Mononuclear cell (primary cell): ENCODE data around the gene CALHM3. TPM values are rescaled to one million over a fixed set of nuclear protein-coding genes. Genes with fewer than 3 reads are reported as not detected.
"Not testable (repeated sequence)": the region's sequence is repeated elsewhere in the genome, so short reads cannot be mapped to it uniquely, and the experiment has no call there.

Experiments
- H3K27me3 ChIP-seq: 2 replicates; pipeline ENCODE4 v1.6.0; 2011; ENCODE audit warnings: low read length, control low read depth; ENCODE audit not compliant: insufficient read depth
- H3K4me1 ChIP-seq: 2 replicates; pipeline ENCODE4 v1.5.1; 2011; ENCODE audit warnings: mild to moderate bottlenecking, low read length, control low read depth; ENCODE audit not compliant: insufficient read depth
- H3K4me3 ChIP-seq: 2 replicates; pipeline ENCODE4 v1.5.1; 2011; ENCODE audit warnings: mild to moderate bottlenecking, low read length, moderate library complexity
- H3K9me3 ChIP-seq: 2 replicates; pipeline ENCODE4 v1.5.1; 2011; ENCODE audit warnings: low read depth, mild to moderate bottlenecking, control low read depth, low read length
- total RNA-seq: library from RNA; depleted of rRNA; stranded (reverse); fragments of >200 nt; gene quantifications from one replicate; pipeline ENCODE4 v1.2.3, GENCODE V29; 2012

CALHM3 gene
- total RNA-seq, 1 donor: not detected

GRCh38 chr10:103507235-103508191, 28.5 kb upstream of the CALHM3 start:
- Histone ChIP-seq H3K9me3 (no peaks in the 10 kb centered on the region), H3K4me1 (peaks cover 6% of the 10 kb centered on the region), H3K4me3 (no peak overlapping the region), H3K27me3 (no peaks in the 10 kb centered on the region)

DNA sequence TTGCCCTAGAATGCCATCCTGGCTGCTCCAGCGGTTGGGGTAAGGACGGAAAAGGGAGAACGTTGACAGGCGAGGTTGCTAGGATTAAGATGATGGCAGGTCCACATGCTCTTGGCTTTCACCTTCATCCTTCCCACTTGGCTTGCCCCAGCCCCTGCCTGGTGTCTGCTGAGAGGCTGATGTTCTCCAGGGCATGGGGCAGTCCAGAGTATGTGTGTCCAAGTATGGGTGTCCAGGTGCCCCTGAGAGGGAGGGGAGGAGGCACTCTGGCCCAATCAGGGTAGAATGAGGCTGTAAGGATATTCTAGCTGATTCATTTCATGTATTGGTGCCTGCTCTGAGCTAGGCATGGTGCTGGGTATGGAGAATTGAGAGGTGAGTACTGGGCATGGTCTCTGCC, 27.0 kb upstream of the CALHM3 start:
- Histone ChIP-seq H3K4me3 (no peak overlapping the region), H3K27me3 (no peaks in the 10 kb centered on the region), H3K4me1 (peaks cover 6% of the 10 kb centered on the region), H3K9me3 (no peaks in the 10 kb centered on the region)

DNA sequence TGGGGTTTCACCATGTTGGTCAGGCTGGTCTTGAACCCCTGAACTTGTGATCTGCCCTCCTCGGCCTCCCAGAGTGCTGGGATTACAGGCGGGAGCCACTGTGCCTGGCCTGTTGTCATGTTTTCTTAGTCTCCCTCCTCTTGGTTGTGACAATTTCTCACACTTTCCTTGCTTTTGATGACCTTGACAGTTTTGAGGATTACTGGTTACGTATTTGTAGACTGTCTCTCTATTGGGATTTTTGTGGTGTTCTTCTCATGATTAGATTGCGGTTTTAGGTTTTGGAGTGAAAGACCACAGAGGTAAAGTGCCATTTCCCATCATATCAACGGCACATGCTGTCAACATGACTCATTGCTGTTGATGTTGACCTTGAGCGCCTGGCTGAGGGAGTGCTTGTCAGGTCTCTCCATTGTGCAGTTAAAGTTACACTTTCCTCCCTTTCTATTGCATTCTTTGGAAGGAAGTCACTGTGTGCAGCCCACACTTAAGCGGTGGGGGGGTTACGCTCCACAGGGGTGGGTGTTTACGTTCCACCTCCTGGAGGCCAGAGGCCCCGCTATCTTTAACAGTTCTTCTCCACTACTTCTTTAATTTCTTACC, 25.2 kb upstream of the CALHM3 start:
- peaks cover 6% of the 10 kb centered on the region for H3K4me1 ChIP-seq
- H3K4me3 ChIP-seq: no peak overlapping the region
- no peaks in the 10 kb centered on the region for H3K9me3 ChIP-seq
- no peaks in the 10 kb centered on the region for H3K27me3 ChIP-seq

- H3K27me3 ChIP-seq, H3K4me1 ChIP-seq, H3K4me3 ChIP-seq, H3K9me3 ChIP-seq: not testable (repeated sequence)
These were observed 24.7 kb upstream of the CALHM3 start for GRCh38 chr10:103503777-103504176.

DNA sequence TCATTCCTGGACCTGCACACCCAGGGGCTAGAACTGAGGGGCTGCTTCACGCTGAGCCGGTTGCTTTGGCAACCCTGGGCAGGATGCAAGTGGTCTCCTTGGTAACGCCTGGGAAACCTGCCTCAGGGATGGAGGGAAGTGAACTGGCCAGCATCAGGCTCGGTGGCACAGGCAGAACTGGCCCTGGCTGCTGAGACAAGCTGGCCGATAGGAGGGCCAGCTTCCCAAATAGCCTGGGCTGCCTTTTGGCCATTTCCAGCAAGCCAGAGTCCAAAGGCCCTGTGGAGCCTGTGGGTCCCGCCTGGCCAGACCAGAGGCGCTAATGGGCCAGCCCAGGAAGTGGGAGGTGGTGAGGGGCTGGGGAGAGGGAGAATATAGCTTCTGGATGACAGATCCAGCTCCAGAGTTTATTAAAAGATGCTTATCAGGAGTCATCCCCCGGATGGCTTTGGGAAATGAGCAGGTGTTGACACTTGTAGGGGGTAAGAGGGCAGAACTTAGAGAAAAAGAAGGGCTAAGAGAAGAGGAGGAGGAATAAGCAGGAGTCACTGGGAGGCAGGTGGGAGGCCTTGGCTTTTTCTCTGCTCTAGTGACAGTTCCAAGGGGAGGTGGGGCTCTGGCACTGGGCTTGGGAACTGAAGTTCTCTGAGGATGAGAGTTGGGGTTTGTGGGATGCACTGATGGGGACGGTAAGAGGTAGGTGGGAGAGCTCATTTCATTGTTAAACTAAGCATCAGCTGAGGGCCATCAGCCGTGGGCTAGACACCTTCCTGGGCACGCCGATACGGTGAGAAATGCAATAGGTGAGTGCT, 24.0 kb upstream of the CALHM3 start:
- no peaks in the 10 kb centered on the region for H3K27me3 ChIP-seq
- H3K4me3 ChIP-seq: no peak overlapping the region
- H3K4me1 ChIP-seq: peaks cover 6% of the 10 kb centered on the region
- no peaks in the 10 kb centered on the region for H3K9me3 ChIP-seq

DNA sequence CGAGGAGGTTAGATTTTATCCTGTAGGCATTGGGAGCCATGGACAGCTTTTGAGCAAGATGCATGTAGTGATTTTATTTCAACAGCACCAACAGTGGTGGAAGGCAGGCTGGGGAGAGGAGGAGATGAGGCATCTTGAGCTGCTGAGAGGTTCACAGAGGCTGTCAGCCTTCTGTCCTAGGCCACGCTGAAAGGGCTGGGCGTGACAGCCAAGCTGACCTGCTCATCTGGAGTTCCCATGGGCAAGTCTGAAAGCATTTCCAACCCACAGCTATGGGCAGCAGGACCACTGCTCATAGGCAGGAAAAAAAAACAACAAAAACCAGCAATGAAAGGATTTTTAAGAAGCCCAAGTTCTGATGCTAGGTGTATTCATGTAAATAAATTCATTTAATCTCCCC, 22.1 kb upstream of the CALHM3 start:
- H3K9me3 ChIP-seq: no peaks in the 10 kb centered on the region
- H3K4me3 ChIP-seq: no peak overlapping the region
- peaks cover 8% of the 10 kb centered on the region for H3K27me3 ChIP-seq
- peaks cover 6% of the 10 kb centered on the region for H3K4me1 ChIP-seq

GRCh38 chr10:103500481-103500880, 21.4 kb upstream of the CALHM3 start:
- H3K27me3 ChIP-seq: peaks cover 12% of the 10 kb centered on the region
- H3K4me3 ChIP-seq: no peak overlapping the region
- H3K9me3 ChIP-seq: no peaks in the 10 kb centered on the region
- H3K4me1 ChIP-seq: peaks cover 6% of the 10 kb centered on the region

DNA sequence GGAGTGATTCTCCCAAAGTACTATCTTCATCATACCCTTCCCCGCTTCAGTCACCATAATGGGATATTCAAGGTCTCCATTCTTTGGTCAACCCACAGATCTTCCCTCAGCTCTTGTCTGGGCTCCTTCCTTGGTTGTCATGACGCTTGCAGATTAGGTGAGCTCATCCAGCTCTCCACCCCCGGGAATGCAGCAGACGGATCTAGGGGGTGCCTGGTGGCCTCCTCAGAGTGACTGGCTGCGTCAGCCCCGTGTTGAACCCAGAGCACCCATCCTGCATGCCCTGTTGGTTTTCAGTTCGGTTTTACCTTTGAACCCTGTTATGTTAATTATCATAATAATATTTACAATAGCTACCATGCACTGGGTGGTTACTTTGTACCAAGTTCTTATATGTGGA, 20.8 kb upstream of the CALHM3 start:
- H3K9me3 ChIP-seq: no peaks in the 10 kb centered on the region
- H3K4me3 ChIP-seq: no peak overlapping the region
- H3K27me3 ChIP-seq: peaks cover 18% of the 10 kb centered on the region
- H3K4me1 ChIP-seq: peaks cover 6% of the 10 kb centered on the region

DNA sequence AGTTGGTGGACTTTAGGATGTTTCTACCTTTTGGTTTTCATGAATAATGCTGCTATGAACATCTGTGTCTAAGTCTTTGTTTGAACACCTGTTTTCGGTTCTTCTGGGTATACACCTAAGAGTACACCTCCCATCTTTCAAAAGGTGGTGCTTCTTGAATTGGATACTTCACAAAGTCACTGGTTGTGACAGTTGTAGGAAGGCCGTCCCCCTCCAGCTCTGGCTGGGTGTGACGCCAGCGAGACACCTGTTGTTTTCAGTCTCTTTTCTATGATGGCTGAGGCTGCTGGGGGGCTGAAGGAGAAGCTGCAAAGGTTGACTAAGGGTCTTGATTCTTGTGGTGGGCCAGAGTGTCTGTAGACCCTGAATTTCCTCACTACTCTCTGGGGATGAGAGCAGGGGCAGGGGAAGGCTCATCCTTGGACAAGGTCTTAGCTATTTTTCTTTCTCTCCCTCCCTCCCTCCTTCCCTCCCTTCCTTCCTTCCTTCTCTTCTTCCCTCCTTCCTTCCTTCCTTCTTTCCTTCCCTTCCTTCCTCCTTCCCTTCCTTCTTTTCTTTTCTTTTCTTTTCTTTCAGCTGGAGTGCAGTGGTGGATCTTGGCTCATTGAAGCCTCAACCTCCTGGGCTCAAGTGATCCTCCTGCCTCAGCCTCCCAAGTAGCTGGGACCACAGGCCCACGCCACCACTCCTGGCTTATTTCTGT, 20.0 kb upstream of the CALHM3 start:
- H3K27me3 ChIP-seq: peaks cover 26% of the 10 kb centered on the region
- no peaks in the 10 kb centered on the region for H3K9me3 ChIP-seq
- peaks cover 6% of the 10 kb centered on the region for H3K4me1 ChIP-seq
- no peak overlapping the region for H3K4me3 ChIP-seq

DNA sequence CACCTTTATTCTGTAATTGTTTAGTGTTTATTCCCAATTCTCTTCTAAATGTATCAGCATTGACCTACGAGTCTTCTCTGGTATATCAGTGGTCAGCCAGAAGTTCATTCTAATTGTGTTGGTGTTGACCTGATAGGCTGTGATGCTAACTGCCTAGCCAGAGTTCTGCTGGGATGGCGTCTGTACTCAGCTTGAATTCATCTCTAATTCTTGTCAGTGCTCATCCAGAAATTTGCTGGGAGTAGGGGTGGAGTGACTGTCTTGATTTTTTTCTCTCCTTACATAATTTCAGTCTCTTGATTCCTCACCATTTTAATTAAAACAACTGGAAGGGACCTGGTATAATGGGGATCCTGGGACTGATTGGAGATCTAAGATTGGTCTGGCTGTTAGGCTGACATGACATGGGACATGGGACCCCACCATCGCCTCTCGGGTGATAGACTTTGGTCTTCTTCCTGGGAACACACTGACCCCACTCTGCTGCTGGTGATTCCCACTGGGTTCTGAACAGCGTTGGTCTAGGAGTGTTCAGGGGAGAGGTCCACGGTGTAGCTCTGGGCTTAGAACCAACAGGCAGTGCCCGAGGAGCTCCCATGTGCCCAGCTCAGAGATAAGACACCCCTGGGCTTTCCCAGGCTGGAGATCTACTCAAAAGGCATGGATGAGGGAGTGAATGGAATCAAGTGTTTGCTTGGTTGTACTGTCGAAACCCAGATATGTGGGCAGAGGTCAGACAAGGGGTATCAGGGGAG, 18.3 kb upstream of the CALHM3 start:
- Histone ChIP-seq H3K4me3 (no peak overlapping the region), H3K9me3 (no peaks in the 10 kb centered on the region), H3K27me3 (peaks cover 37% of the 10 kb centered on the region), H3K4me1 (peaks cover 11% of the 10 kb centered on the region)

DNA sequence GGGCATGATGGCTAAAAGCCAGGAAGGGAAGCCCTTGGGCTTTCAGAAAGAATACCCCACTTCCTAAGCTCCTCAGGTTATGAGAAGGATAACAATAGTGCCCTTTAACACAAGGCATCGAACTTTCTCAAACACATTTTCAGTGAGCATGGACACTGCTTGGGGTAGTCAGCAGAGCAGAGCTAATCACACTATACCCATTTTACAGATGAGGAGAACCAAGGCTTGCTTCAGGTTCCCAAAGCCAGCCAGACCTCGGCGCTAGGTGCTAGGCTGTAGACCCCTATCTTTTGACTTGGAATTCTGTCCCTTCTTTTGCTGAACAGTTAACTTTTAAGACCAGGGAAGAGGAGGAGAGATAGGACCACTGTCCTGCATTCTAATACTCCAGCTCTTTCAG, 16.3 kb upstream of the CALHM3 start:
- H3K9me3 ChIP-seq: no peaks in the 10 kb centered on the region
- H3K4me1 ChIP-seq: peaks cover 17% of the 10 kb centered on the region
- peaks cover 40% of the 10 kb centered on the region for H3K27me3 ChIP-seq
- H3K4me3 ChIP-seq: no peak overlapping the region

DNA sequence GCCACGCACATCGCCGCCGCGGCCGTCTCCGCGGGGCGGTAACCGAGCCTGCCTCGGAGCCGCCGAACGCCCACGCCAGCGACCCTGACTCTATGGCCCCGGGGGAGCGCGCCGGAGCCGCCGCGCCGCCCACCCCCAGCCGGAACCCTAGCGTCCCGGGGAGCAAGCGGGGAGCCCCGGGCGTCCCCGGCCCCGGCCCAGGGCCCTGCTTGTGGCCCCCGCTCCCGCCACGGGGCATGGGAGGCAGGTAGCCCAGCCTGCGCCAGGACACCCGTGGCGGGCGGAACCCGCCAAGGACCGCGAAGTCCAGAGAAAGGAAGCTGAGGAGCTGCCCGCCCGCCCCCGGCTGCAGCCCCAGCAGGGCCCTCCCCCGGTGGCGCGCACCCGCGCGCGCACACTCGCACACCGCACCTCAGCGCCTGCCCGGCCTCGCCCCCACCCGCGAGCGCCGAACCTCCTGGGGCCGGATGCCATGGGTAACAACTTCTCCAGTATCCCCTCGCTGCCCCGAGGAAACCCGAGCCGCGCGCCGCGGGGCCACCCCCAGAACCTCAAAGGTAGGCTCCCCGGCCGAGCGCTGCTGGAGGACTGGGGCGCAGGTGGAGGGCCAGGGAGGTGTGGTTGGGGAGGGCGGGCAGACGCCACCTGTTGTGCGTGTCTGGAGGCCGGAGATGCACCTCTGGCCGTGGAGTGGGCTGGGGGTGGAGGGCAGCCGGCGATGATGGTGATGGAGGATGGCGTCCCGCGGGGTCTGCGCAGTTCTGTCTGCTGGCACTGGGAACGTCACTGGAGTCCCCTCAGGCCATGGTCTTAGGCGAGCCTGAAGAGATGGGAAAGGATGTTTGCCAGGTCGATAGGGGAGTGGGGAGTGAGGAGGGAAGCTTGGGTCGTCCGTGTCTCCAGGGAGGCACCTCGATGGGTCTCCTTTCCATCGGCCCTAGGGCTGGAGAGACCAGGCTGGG, 15.2 kb upstream of the CALHM3 start:
- peaks cover 17% of the 10 kb centered on the region for H3K4me1 ChIP-seq
- H3K27me3 ChIP-seq: peaks cover 40% of the 10 kb centered on the region
- no peak overlapping the region for H3K4me3 ChIP-seq
- no peaks in the 10 kb centered on the region for H3K9me3 ChIP-seq

GRCh38 chr10:103493362-103493915, 14.4 kb upstream of the CALHM3 start, which contains the start of gene NEURL1:
TSS of gene NEURL1 (plus strand) at chr10:103493705. CDS start at chr10:103494388, 683 bp downstream.
- Histone ChIP-seq H3K4me1 (peaks cover 17% of the 10 kb centered on the region), H3K9me3 (no peaks in the 10 kb centered on the region), H3K4me3 (no peak within 1 kb of the TSS), H3K27me3 (peaks cover 40% of the 10 kb centered on the region)
